Keratinocyte (primary cell): ENCODE measurements around the gene EIF5AL1. TPM values are rescaled to one million over a fixed set of nuclear protein-coding genes. Genes with fewer than 3 reads are reported as not detected.

Experiments used
- DNase-seq: peaks from one replicate; pipeline ENCODE4 v3.0.0-alpha.2; 2011; ENCODE audit warnings: low read depth, missing footprints, low spot score
- FAIRE-seq: peaks from 2 replicates; lab custom pipeline; 2011; peaks lifted over from hg19 to GRCh38; lab: Jason Lieb, UNC
- H2AFZ ChIP-seq: 2 replicates; pipeline ENCODE4 v1.6.0; 2012; ENCODE audit warnings: low read length, control low read depth, inconsistent platforms; ENCODE audit not compliant: control insufficient read depth
- H3K27ac ChIP-seq: 2 replicates; pipeline ENCODE4 v1.5.1; 2011; ENCODE audit warnings: low read length; ENCODE audit not compliant: control insufficient read depth, insufficient read depth
- H3K27me3 ChIP-seq: 3 replicates; pipeline ENCODE4 v1.6.0; 2011; ENCODE audit warnings: low read length; ENCODE audit not compliant: control insufficient read depth, insufficient read depth; ENCODE audit errors: extremely low read depth
- H3K36me3 ChIP-seq, 2 experiments: 2 replicates in 1 of 2; 3 replicates in 1 of 2; pipeline ENCODE4 v1.5.1; 2011; ENCODE audit warnings: low read length in 2 of 2, mild to moderate bottlenecking in 1 of 2; ENCODE audit not compliant: control insufficient read depth in 2 of 2, insufficient read depth in 2 of 2; ENCODE audit errors: extremely low read depth in 1 of 2
- H3K4me1 ChIP-seq: 3 replicates; pipeline ENCODE4 v1.5.1; 2011; ENCODE audit warnings: low read length; ENCODE audit not compliant: control insufficient read depth, insufficient read depth; ENCODE audit errors: extremely low read depth
- H3K4me2 ChIP-seq: 3 replicates; pipeline ENCODE4 v1.6.0; 2011; ENCODE audit warnings: low read depth, low read length; ENCODE audit not compliant: control insufficient read depth, insufficient read depth; ENCODE audit errors: extremely low read depth
- H3K4me3 ChIP-seq, 3 experiments: fragments of 200-600 bp in 1 of 3; sonication (generic) in 1 of 3; 2 replicates in 2 of 3; 3 replicates in 1 of 3; pipeline ENCODE4 v1.5.1; 2011 to 2016; ENCODE audit warnings: low read length in 3 of 3, mild to moderate bottlenecking in 3 of 3, control low read depth in 2 of 3, inconsistent platforms in 1 of 3, low read depth in 1 of 3, mixed read lengths in 1 of 3, mixed run types in 1 of 3, moderate library complexity in 1 of 3; ENCODE audit not compliant: control insufficient read depth in 2 of 3, insufficient read depth in 2 of 3; ENCODE audit errors: extremely low read depth in 1 of 3
- H3K79me2 ChIP-seq: 2 replicates; pipeline ENCODE4 v1.6.0; 2012; ENCODE audit warnings: low read length; ENCODE audit not compliant: control insufficient read depth, insufficient read depth
- H3K9ac ChIP-seq: 3 replicates; pipeline ENCODE4 v1.6.0; 2011; ENCODE audit warnings: low read length; ENCODE audit not compliant: control insufficient read depth, insufficient read depth; ENCODE audit errors: extremely low read depth
- H3K9me1 ChIP-seq: 3 replicates; pipeline ENCODE4 v1.6.0; 2011; ENCODE audit warnings: low read length; ENCODE audit not compliant: control insufficient read depth, insufficient read depth; ENCODE audit errors: extremely low read depth
- H3K9me3 ChIP-seq: 2 replicates; pipeline ENCODE4 v1.5.1; 2012; ENCODE audit warnings: low read depth, low read length; ENCODE audit not compliant: control insufficient read depth
- H4K20me1 ChIP-seq: 3 replicates; pipeline ENCODE4 v1.6.0; 2011; ENCODE audit warnings: low read length; ENCODE audit not compliant: control insufficient read depth, insufficient read depth; ENCODE audit errors: extremely low read depth
- EZH2 ChIP-seq: IDR thresholded peaks from one replicate; pipeline ENCODE4 v1.6.1; 2012; ENCODE audit warnings: inconsistent platforms, mild to moderate bottlenecking, low read length, moderate library complexity
- dilution Hi-C: fragments of 300-500 bp; cut with MboI; formaldehyde crosslinking; loops from one replicate; pipeline ENCODE4 v1.7.0; 2020; ENCODE audit warnings: low sequenced_read_pairs; ENCODE audit not compliant: extremely low pct_ligation_motif_present
- polyA plus RNA-seq, 5 experiments: library from polyadenylated mRNA; depleted of rRNA in 3 of 5; stranded (reverse) in 3 of 5; stranded (forward) in 1 of 5; unstranded in 1 of 5; fragments of >200 nt; gene quantifications; 1 replicate in 1 of 5; 2 replicates in 3 of 5; 3 replicates in 1 of 5; pipeline versions ENCODE4 v1.2.1 to v1.2.3, GENCODE V29; 2011 to 2012; ENCODE audit warnings: missing spikeins in 2 of 5, low read depth in 1 of 5, low replicate concordance in 1 of 5
- TF ChIP-seq, protein P1 (sequence below), 3 experiments: IDR thresholded peaks in 1 of 3; conservative IDR thresholded peaks in 1 of 3; optimal IDR thresholded peaks in 1 of 3; 2 replicates in 2 of 3; 3 replicates in 1 of 3; pipeline versions ENCODE3 to v1.5.1; 2011; ENCODE audit warnings: low read length in 3 of 3, mild to moderate bottlenecking in 3 of 3, moderate library complexity in 2 of 3, control low read depth in 1 of 3, inconsistent platforms in 1 of 3; ENCODE audit not compliant: insufficient read depth in 2 of 3; ENCODE audit errors: extremely low read depth in 1 of 3

EIF5AL1 gene
- polyA plus RNA-seq, 1 donor (not counting 4 experiments of a cell fraction or from before 2014, with no cell fraction given): 1.2 TPM

DNA sequence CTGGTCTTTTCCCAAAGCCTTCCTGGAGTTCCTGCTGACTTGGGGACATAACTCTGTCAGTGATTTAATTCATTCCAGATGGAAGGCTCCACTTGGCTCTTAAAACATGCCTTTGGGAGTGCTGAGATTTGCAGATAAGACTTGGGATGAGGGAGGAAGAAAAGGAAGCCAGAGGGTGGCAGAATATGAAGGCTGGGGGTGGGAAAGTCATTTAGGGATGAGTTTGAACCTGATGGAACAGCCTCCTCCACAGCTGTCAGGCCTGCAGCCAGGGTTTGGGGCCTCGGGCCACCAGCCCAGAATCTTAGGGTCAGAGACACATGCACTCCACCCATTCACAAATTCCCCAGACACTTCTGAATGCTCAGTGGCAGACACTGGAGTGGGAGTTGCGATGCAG is 28.4 kb upstream of the EIF5AL1 start:
- Histone ChIP-seq H3K4me3 (no peak overlapping the region), H2AFZ (peak overlapping the region; percentile 62), H3K79me2 (no peaks in the 10 kb centered on the region), H3K9me3 (no peaks in the 10 kb centered on the region), H3K4me1 (peaks cover 15% of the 10 kb centered on the region), H3K9ac (no peak overlapping the region), H3K36me3 (no peaks in the 10 kb centered on the region), H4K20me1 (no peaks in the 10 kb centered on the region), H3K27ac (no peak overlapping the region), H3K4me2 (no peak overlapping the region), H3K9me1 (no peaks in the 10 kb centered on the region), H3K27me3 (no peaks in the 10 kb centered on the region)
- FAIRE-seq (no peak), DNase-seq (no peak)
- TF ChIP-seq EZH2: no peak
- TF ChIP-seq, protein P1, sequence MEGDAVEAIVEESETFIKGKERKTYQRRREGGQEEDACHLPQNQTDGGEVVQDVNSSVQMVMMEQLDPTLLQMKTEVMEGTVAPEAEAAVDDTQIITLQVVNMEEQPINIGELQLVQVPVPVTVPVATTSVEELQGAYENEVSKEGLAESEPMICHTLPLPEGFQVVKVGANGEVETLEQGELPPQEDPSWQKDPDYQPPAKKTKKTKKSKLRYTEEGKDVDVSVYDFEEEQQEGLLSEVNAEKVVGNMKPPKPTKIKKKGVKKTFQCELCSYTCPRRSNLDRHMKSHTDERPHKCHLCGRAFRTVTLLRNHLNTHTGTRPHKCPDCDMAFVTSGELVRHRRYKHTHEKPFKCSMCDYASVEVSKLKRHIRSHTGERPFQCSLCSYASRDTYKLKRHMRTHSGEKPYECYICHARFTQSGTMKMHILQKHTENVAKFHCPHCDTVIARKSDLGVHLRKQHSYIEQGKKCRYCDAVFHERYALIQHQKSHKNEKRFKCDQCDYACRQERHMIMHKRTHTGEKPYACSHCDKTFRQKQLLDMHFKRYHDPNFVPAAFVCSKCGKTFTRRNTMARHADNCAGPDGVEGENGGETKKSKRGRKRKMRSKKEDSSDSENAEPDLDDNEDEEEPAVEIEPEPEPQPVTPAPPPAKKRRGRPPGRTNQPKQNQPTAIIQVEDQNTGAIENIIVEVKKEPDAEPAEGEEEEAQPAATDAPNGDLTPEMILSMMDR (optimal IDR thresholded peaks at IDR 0.05 in 1 of 3, IDR thresholded peaks at IDR 0.05 in 1 of 3, conservative IDR thresholded peaks at IDR 0.05 in 1 of 3; ENCODE audit: extremely low read depth in 1 of 3, insufficient read depth in 2 of 3, low read length in 3 of 3): no peak
- dilution Hi-C loops: no loop called here

DNA sequence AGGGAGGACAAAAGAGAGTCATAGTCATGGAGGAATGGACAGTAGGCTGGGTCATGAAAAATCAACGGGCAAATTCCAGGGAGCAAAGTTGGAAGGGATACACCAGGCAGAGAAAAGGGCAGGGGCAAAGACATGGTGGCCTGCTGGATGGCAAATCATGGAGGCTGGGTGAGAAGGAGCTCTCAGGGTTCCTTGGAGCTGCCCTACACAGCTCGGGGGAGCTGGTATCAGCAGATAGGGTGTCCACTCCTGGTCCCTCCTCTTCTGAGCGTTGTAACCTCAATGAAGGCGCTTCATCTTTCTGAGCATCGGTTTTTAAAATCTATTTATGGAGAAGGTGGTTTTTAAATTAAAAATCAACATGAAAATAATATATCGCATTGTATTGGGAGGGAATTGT is 27.9 kb upstream of the EIF5AL1 start:
- no peak overlapping the region for H3K4me2 ChIP-seq

More for the DNA sequence above, 27.9 kb upstream of the EIF5AL1 start:
- dilution Hi-C loops: no loop called here
- peaks cover 15% of the 10 kb centered on the region for H3K4me1 ChIP-seq
- H4K20me1 ChIP-seq: no peaks in the 10 kb centered on the region
- no peak overlapping the region for H3K27ac ChIP-seq
- H3K36me3 ChIP-seq: no peaks in the 10 kb centered on the region
- DNase-seq (no peak), FAIRE-seq (no peak)
- H3K9me3 ChIP-seq: no peaks in the 10 kb centered on the region
- no peak overlapping the region for H2AFZ ChIP-seq
- no peaks in the 10 kb centered on the region for H3K9me1 ChIP-seq
- H3K4me3 ChIP-seq: no peak overlapping the region
- H3K79me2 ChIP-seq: no peaks in the 10 kb centered on the region
- H3K27me3 ChIP-seq: no peaks in the 10 kb centered on the region
- H3K9ac ChIP-seq: no peak overlapping the region
- TF ChIP-seq, protein P1 (optimal IDR thresholded peaks at IDR 0.05 in 1 of 3, IDR thresholded peaks at IDR 0.05 in 1 of 3, conservative IDR thresholded peaks at IDR 0.05 in 1 of 3; ENCODE audit: extremely low read depth in 1 of 3, insufficient read depth in 2 of 3, low read length in 3 of 3): no peak
- no peak for TF ChIP-seq EZH2
